CD4-positive, alpha-beta T cell (primary cell): ENCODE measurements around the gene GORASP1. TPM values are rescaled to one million over a fixed set of nuclear protein-coding genes. Genes with fewer than 3 reads are reported as not detected.
"Not testable (repeated sequence)": the region's sequence is repeated elsewhere in the genome, so short reads cannot be mapped to it uniquely, and the experiment has no call there.

Source experiments
- ATAC-seq: fragments of 200-7000 bp; cut with Tn5 transposase; one replicate; pipeline ENCODE4 v1.10.0; 2022; ENCODE audit warnings: mild to moderate bottlenecking; ENCODE audit not compliant: poor library complexity
- CTCF ChIA-PET: fragments of 350-600 bp; sonication (Branson Sonifier 250); formaldehyde crosslinking; loops from one replicate; lab custom pipeline; 2021; ENCODE audit warnings: antibody characterized with exemption, inconsistent platforms; lab: Charles Lee
- POLR2A ChIA-PET: fragments of 350-600 bp; sonication (Branson Sonifier 250); formaldehyde crosslinking; loops from one replicate; lab custom pipeline; 2021; ENCODE audit warnings: antibody characterized with exemption, inconsistent platforms; lab: Charles Lee
- DNase-seq, 14 experiments: peaks; one replicate each; pipeline ENCODE4 v3.0.0-alpha.2; 2013 to 2020; ENCODE audit warnings: mixed read lengths in 2 of 14
- H3K27ac ChIP-seq, 2 donors: one replicate each; pipeline versions ENCODE4 v1.5.1 to v1.7.0; 2013; ENCODE audit warnings: low read length in 2 of 2, low read depth in 1 of 2, mild to moderate bottlenecking in 1 of 2
- H3K27me3 ChIP-seq, 2 experiments: 1 replicate in 1 of 2; 2 replicates in 1 of 2; pipeline versions ENCODE4 v1.6.1 to v1.7.0; 2013; ENCODE audit warnings: low read length in 2 of 2, control low read depth in 1 of 2, mild to moderate bottlenecking in 1 of 2, moderate library complexity in 1 of 2; ENCODE audit not compliant: insufficient read depth in 2 of 2, control insufficient read depth in 1 of 2
- H3K36me3 ChIP-seq: one replicate; pipeline ENCODE4 v1.6.1; 2013; ENCODE audit warnings: low read length, control low read depth; ENCODE audit not compliant: insufficient read depth
- H3K4me1 ChIP-seq: one replicate; pipeline ENCODE4 v1.6.1; 2013; ENCODE audit warnings: low read length, control low read depth; ENCODE audit not compliant: insufficient read depth
- H3K4me3 ChIP-seq: one replicate; pipeline ENCODE4 v1.5.1; 2013; ENCODE audit warnings: mild to moderate bottlenecking, low read length, moderate library complexity
- H3K9me3 ChIP-seq, 2 experiments: 1 replicate in 1 of 2; 2 replicates in 1 of 2; pipeline versions ENCODE4 v1.6.1 to v1.7.0; 2013; ENCODE audit warnings: low read length in 2 of 2, mild to moderate bottlenecking in 2 of 2, control low read depth in 1 of 2, moderate library complexity in 1 of 2; ENCODE audit not compliant: control insufficient read depth in 1 of 2, insufficient read depth in 1 of 2
- H3K27ac Mint-ChIP-seq: one replicate; pipeline ENCODE4 v1.8.0; 2020; ENCODE audit warnings: mixed read lengths
- H3K27me3 Mint-ChIP-seq: one replicate; pipeline ENCODE4 v1.8.0; 2021; ENCODE audit warnings: mixed read lengths
- H3K36me3 Mint-ChIP-seq: one replicate; pipeline ENCODE4 v1.8.0; 2021; ENCODE audit warnings: low read depth, mixed read lengths
- H3K4me1 Mint-ChIP-seq: one replicate; pipeline ENCODE4 v1.8.0; 2021; ENCODE audit warnings: low read depth, mixed read lengths
- H3K4me3 Mint-ChIP-seq: one replicate; pipeline ENCODE4 v1.8.0; 2020; ENCODE audit warnings: mild to moderate bottlenecking, mixed read lengths
- H3K9me3 Mint-ChIP-seq: one replicate; pipeline ENCODE4 v1.8.0; 2020; ENCODE audit warnings: mixed read lengths
- intact Hi-C, 2 experiments: fragments of 100-400 bp; cut with DNase I in 1 of 2; cut with micrococcal nuclease in 1 of 2; formaldehyde crosslinking; loops; one replicate each; pipeline versions ENCODE4 v1.15.1 to v1.9.0; 2023 to 2025; cut with DNase I, micrococcal nuclease
- total RNA-seq, 174 experiments: library from RNA in 2 of 174; stranded (reverse) in 2 of 174; gene quantifications; one replicate each; pipeline ENCODE4 v1.2.3 and lab custom pipeline; 2021 to 2026
- TF ChIP-seq, protein P1 (sequence below): fragments of 200-600 bp; IDR thresholded peaks from one replicate; pipeline ENCODE4 v1.8.0; 2022; ENCODE audit warnings: antibody characterized with exemption, mild to moderate bottlenecking

Gene GORASP1
- total RNA-seq, 2 experiments from 2014 or later = 29.1 to 31.5 TPM

DNA sequence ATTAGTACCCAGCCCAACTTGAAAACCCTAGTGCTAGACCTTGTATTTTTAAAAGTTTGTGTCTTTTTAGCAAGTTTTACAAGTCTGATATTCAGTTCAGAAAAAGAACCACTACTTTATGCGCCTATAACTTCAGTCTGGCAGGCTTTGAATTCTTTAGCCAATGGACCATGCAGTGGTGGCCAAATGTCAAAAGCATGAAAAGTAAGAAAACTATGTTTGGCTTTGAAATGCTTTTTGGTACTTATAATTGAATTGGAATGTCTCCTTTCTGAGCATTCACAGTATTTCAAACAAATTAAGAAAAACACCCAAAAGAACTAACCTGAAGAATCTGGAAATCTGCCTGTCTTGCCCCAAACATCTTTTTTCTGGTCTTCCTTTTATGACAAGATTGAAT is 42.8 kb downstream of the GORASP1 start:
- no peak for ATAC-seq
- H3K4me1 Mint-ChIP-seq = peaks cover 38% of the 10 kb centered on the region
- peaks cover 73% of the 10 kb centered on the region for H3K36me3 Mint-ChIP-seq
- H3K27ac ChIP-seq = no peak overlapping the region
- H3K4me3 ChIP-seq = no peak overlapping the region
- H3K4me1 ChIP-seq = peaks cover 3% of the 10 kb centered on the region
- TF ChIP-seq, protein P1, sequence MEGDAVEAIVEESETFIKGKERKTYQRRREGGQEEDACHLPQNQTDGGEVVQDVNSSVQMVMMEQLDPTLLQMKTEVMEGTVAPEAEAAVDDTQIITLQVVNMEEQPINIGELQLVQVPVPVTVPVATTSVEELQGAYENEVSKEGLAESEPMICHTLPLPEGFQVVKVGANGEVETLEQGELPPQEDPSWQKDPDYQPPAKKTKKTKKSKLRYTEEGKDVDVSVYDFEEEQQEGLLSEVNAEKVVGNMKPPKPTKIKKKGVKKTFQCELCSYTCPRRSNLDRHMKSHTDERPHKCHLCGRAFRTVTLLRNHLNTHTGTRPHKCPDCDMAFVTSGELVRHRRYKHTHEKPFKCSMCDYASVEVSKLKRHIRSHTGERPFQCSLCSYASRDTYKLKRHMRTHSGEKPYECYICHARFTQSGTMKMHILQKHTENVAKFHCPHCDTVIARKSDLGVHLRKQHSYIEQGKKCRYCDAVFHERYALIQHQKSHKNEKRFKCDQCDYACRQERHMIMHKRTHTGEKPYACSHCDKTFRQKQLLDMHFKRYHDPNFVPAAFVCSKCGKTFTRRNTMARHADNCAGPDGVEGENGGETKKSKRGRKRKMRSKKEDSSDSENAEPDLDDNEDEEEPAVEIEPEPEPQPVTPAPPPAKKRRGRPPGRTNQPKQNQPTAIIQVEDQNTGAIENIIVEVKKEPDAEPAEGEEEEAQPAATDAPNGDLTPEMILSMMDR = no peak
- H3K9me3 ChIP-seq = no peaks in the 10 kb centered on the region
- no peaks in the 10 kb centered on the region for H3K27me3 Mint-ChIP-seq
- H3K27me3 ChIP-seq = no peaks in the 10 kb centered on the region
- H3K9me3 Mint-ChIP-seq = peaks cover 2% of the 10 kb centered on the region
- DNase-seq = no peak
- H3K27ac Mint-ChIP-seq = no peak overlapping the region
- H3K4me3 Mint-ChIP-seq = no peak overlapping the region
- CTCF ChIA-PET = no interaction called here
- POLR2A ChIA-PET = no interaction called here
- intact Hi-C loops = no loop called here
- peaks cover 57% of the 10 kb centered on the region for H3K36me3 ChIP-seq

DNA sequence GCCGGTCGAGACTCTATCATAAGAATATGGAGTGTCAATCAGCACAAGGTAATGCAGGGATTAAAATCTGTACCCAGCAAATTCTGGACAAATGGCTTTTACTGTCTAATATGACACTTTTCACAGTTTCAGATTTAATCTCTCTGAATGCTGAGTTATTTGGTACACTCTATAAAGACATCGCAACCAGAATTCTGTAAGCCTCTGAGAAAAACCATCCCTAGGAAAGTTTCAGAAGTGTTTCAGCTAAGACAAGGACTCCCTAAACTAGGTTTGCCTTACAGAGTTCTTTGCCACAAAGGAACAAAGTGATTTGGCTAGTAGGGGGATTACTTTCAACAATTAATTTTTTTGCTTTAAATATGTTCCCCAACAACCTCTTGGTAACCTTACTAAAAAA is 44.3 kb downstream of the GORASP1 start:
- Mint-ChIP-seq H3K27ac (no peak overlapping the region), H3K9me3 (peaks cover 2% of the 10 kb centered on the region), H3K4me1 (peaks cover 50% of the 10 kb centered on the region), H3K4me3 (no peak overlapping the region), H3K36me3 (peaks cover 69% of the 10 kb centered on the region), H3K27me3 (no peaks in the 10 kb centered on the region)
- TF ChIP-seq, protein P1 = no peak
- no peaks in the 10 kb centered on the region for H3K9me3 ChIP-seq
- no peak overlapping the region for H3K4me3 ChIP-seq
- H3K27ac ChIP-seq = no peak overlapping the region
- H3K36me3 ChIP-seq = peaks cover 44% of the 10 kb centered on the region
- ATAC-seq = no peak
- H3K27me3 ChIP-seq = no peaks in the 10 kb centered on the region
- ChIA-PET POLR2A (no interaction called here), CTCF (no interaction called here)
- DNase-seq = no peak
- intact Hi-C loops = no loop called here
- H3K4me1 ChIP-seq = peaks cover 3% of the 10 kb centered on the region

DNA sequence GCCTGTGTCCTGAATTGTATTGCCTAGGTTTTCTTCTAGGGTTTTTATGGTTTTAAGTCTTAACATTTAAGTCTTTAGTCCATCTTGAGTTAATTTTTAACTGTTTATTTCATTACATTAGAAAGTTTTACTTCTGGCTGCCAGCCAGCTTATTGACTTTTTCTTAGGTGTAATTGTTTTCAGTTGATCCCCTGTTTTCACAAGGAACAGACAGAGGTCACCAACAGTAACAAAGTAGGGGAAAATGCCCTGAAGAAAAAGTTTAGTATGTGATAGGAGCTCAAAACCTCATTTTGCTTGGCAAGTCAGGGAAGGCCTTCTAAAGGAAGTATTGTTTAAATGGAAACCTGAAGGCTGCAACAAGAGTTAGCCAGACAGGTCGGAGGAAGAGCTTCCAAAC is 45.2 kb downstream of the GORASP1 start:
- Mint-ChIP-seq H3K27me3 (no peaks in the 10 kb centered on the region), H3K4me1 (peaks cover 53% of the 10 kb centered on the region), H3K4me3 (no peak overlapping the region), H3K9me3 (peaks cover 2% of the 10 kb centered on the region), H3K36me3 (peaks cover 61% of the 10 kb centered on the region), H3K27ac (no peak overlapping the region)
- Histone ChIP-seq H3K27me3 (no peaks in the 10 kb centered on the region), H3K4me1 (peaks cover 3% of the 10 kb centered on the region), H3K36me3 (peaks cover 39% of the 10 kb centered on the region), H3K9me3 (no peaks in the 10 kb centered on the region), H3K4me3 (no peak overlapping the region), H3K27ac (no peak overlapping the region)
- no peak for ATAC-seq
- TF ChIP-seq, protein P1 = no peak
- no peak for DNase-seq
- intact Hi-C loops = no loop called here
- POLR2A ChIA-PET = no interaction called here
- CTCF ChIA-PET = no interaction called here

DNA sequence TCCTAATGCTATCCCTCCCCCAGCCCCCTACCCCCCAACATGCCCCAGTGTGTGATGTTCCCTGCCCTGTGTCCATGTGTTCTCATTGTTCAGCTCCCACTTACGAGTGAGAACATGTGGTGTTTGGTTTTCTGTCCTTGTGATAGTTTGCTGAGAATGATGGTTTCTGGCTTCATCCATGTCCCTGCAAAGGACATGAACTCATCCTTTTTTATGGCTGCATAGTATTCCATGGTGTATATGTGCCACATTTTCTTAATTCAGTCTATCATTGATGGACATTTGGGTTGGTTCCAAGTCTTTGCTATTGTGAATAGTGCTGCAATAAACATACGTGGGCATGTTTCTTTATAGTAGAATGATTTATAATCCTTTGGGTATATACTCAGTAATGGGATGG is 46.2 kb downstream of the GORASP1 start:
- Mint-ChIP-seq H3K36me3 (peaks cover 59% of the 10 kb centered on the region), H3K4me1 (peaks cover 63% of the 10 kb centered on the region)
- H3K27ac ChIP-seq, H3K27me3 ChIP-seq, DNase-seq, H3K27me3 Mint-ChIP-seq, intact Hi-C loops, POLR2A ChIA-PET, ATAC-seq, H3K4me1 ChIP-seq, H3K4me3 Mint-ChIP-seq, H3K9me3 Mint-ChIP-seq, H3K4me3 ChIP-seq, H3K9me3 ChIP-seq, H3K27ac Mint-ChIP-seq, CTCF ChIA-PET: not testable (repeated sequence)
- peaks cover 29% of the 10 kb centered on the region for H3K36me3 ChIP-seq
